Aorta (tissue), 5 donors: Measurements from ENCODE around the gene SPATA13. TPM values are rescaled to one million over a fixed set of nuclear protein-coding genes. Genes with fewer than 3 reads are reported as not detected.
"Not testable (repeated sequence)": the region's sequence is repeated elsewhere in the genome, so short reads cannot be mapped to it uniquely, and the experiment has no call there.

Experiments used
- ATAC-seq: fragments of 200-7000 bp; cut with Tn5 transposase; one replicate; pipeline ENCODE4 v1.9.1; 2022; ENCODE audit warnings: moderate library complexity; ENCODE audit not compliant: low FRiP score
- DNase-seq, 2 donors: peaks; one replicate each; pipeline ENCODE4 v3.0.0-alpha.2; 2020
- H3K27ac ChIP-seq, 2 donors: one replicate each; pipeline ENCODE4 v1.5.1; 2013; ENCODE audit warnings: low read length in 2 of 2, mild to moderate bottlenecking in 2 of 2, moderate library complexity in 2 of 2, control low read depth in 1 of 2, inconsistent platforms in 1 of 2, low read depth in 1 of 2
- H3K27me3 ChIP-seq, 2 donors: one replicate each; pipeline ENCODE4 v1.6.1; 2013; ENCODE audit warnings: control low read depth in 1 of 2, low read length in 1 of 2, mild to moderate bottlenecking in 1 of 2, moderate library complexity in 1 of 2; ENCODE audit not compliant: insufficient read depth in 2 of 2, control insufficient read depth in 1 of 2
- H3K36me3 ChIP-seq, 2 donors: one replicate each; pipeline ENCODE4 v1.6.1; 2013; ENCODE audit warnings: control low read depth in 1 of 2, low read length in 1 of 2, mild to moderate bottlenecking in 1 of 2; ENCODE audit not compliant: insufficient read depth in 2 of 2, control insufficient read depth in 1 of 2
- H3K4me1 ChIP-seq, 2 donors: one replicate each; pipeline ENCODE4 v1.6.1; 2013; ENCODE audit warnings: low read length in 2 of 2, control low read depth in 1 of 2, mild to moderate bottlenecking in 1 of 2, moderate library complexity in 1 of 2; ENCODE audit not compliant: insufficient read depth in 2 of 2, control insufficient read depth in 1 of 2
- H3K4me3 ChIP-seq, 2 donors: one replicate each; pipeline ENCODE4 v1.5.1; 2013; ENCODE audit warnings: low read length in 2 of 2, control low read depth in 1 of 2, mild to moderate bottlenecking in 1 of 2
- H3K9me3 ChIP-seq: one replicate; pipeline ENCODE4 v1.6.1; 2013; ENCODE audit warnings: mild to moderate bottlenecking, low read length; ENCODE audit not compliant: control insufficient read depth
- WGBS, 2 donors: extraction: QIAGEN DNeasy Blood & Tissue Kit; methylation state at CpG; one replicate each; pipeline ENCODE4 v1.1.7; 2013; 5-methylcytosine and 5-hydroxymethylcytosine counted together
- intact Hi-C, 2 donors: fragments of 100-400 bp; cut with DNase I; formaldehyde crosslinking; loops; one replicate each; pipeline versions ENCODE4 v1.14.2 to v1.15.0; 2022
- polyA plus RNA-seq, 2 donors: library from polyadenylated mRNA; stranded (reverse); fragments of 200-250 nt; gene quantifications; one replicate each; pipeline ENCODE4 v1.2.3, GENCODE V29; 2013
- total RNA-seq, 2 donors: library from RNA; stranded (reverse); fragmentation: NEBNext Ultra II Directional; extraction: Animal tissue kit (Norgen Biotek cat#: 25700); gene quantifications; one replicate each; pipeline ENCODE4 v1.2.1, GENCODE V29; 2021
- donor health status: healthy with polysubstance abuse.
- donor health status: Bipolar disorder and iron deficiency.
- donor health status: DM: no; HTN: no; CAD: no.
- donor health status: DM: no; HTN: no; CAD: no.
- donor health status: DM: yes; HTN: yes; CAD: no.

Gene SPATA13
- total and polyA plus RNA-seq, 4 donors = 6.1 to 18.2 (median 9.0) TPM

- 48 to 69% methylated on average over 5 of the region's 5 CpGs for WGBS, 2 donors
- Histone ChIP-seq H3K4me3 (no peak overlapping the region), H3K27ac (no peak overlapping the region), H3K36me3 (no peaks in the 10 kb centered on the region), H3K4me1 (no peaks in the 10 kb centered on the region), H3K27me3 (no peaks in the 10 kb centered on the region), H3K9me3 (no peaks in the 10 kb centered on the region)
- intact Hi-C loops = no loop called here
- DNase-seq (no peak), ATAC-seq (no peak)
Measured at GRCh38 chr13:24323739-24324075, 163.2 kb downstream of the SPATA13 start.

DNA sequence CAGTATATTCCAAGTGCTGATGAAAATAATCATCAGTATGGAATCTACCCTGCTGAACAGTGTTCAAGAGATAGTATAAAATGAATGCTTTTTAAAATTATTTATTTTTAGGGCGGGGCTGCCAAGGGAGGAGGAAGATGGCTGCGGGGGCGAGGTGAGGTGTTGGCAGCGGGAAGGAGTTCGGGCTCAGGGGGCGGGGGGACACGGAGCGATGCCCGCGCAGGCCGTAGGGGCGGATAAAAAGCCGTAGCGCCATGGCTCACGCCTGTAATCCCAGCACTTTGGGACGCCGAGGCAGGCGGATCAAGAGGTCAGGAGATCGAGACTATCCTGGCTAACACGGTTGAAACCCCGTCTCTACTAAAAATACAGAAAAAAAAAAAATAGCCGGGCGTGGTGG is 167.1 kb downstream of the SPATA13 start:
- WGBS, 2 donors = 70 to 81% methylated on average over 23 of the region's 23 CpGs
- H3K4me1 ChIP-seq, H3K4me3 ChIP-seq, H3K27ac ChIP-seq, H3K27me3 ChIP-seq, ATAC-seq, H3K9me3 ChIP-seq, DNase-seq, H3K36me3 ChIP-seq, intact Hi-C loops: not testable (repeated sequence)

DNA sequence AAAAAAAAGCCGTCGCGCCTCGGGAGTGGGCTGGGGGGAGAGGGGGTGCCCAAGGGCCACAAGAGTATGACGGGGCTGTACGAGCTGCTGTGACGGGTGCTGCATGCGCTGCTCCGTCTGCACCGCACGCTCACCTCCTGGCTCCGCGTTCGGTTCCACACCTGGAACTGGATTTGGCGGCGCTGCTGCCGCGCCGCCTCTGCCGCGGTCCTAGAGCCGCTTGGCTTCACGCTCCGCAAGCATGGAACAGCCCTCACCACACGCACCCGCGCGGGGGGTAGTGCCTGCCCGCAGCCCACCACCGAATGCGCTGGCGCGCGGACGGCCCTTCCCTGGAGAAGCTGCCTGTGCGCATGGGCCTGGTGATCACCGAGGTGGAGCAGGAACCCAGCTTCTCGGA is 167.6 kb downstream of the SPATA13 start:
- DNase-seq = no peak
- WGBS, 2 donors = 10 to 11% methylated on average over 34 to 38 of the region's 38 CpGs
- H3K36me3 ChIP-seq = no peaks in the 10 kb centered on the region
- intact Hi-C loops = no loop called here
- no peaks in the 10 kb centered on the region for H3K9me3 ChIP-seq
- no peaks in the 10 kb centered on the region for H3K4me1 ChIP-seq
- H3K4me3 ChIP-seq = no peak overlapping the region
- ATAC-seq = no peak
- no peak overlapping the region for H3K27ac ChIP-seq
- no peaks in the 10 kb centered on the region for H3K27me3 ChIP-seq

DNA sequence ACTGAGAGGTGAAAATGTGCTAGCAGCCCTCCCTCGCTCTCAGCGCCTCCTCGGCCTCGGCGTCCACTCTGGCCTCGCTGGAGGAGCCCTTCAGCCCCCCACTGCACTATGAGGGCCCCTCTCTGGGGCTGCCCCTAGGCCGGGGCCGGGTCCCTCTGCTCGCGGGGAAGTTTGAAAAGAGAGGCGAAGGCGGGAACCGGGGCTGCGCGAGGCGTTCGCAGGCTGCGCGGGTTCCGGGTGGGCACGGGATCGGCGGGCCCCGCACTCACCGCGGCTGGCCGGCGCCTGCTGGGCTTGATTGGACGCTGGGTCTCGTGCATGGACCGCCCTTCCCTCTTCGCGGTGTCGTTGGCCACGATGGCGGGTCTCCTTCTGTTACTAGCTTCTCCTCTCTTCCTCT is 178.2 kb downstream of the SPATA13 start:
- no peak overlapping the region for H3K27ac ChIP-seq
- 93 to 95% methylated on average over 32 to 36 of the region's 36 CpGs for WGBS, 2 donors
- intact Hi-C loops = no loop called here

DNA sequence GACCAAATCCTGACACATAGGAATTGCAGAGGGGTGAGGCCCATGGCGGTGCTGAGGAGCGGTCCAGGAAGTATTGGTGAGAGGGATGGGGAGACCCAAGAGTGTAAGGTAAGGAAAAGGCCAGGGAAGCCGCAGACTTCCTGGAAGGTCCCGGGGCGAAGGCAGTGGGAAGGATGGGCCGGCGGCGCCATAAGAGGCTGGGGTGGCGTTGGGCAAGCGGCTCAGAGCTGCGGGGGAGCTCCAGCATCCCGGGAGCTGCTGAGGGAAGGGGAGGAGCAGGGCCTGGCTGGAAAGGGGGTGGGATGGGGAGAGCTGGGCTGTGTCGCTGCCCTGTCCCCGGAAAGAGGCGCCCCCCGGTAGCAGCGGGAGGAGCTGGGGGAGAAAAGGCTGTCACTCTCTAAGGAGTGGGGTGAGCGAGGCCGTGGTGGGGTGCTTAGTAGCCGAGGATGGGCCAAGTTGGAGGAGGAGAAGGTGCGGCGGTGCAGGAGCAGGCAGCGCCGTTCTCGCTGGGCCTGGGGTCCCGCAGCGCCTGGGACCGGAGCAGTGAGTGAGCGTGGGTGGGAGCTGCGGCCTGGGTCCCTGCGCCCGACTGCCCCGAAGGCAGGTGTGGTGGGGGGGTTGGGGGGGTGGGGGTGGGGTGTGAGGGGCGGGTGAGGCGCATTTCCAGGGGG is 179.6 kb downstream of the SPATA13 start:
- WGBS, 2 donors = 63 to 82% methylated on average over 33 to 35 of the region's 35 CpGs

More for the DNA sequence above, 178.2 kb downstream of the SPATA13 start:
- no peaks in the 10 kb centered on the region for H3K4me1 ChIP-seq
- no peak for DNase-seq
- H3K9me3 ChIP-seq = peaks cover 4% of the 10 kb centered on the region
- no peaks in the 10 kb centered on the region for H3K36me3 ChIP-seq
- H3K27me3 ChIP-seq = no peaks in the 10 kb centered on the region
- H3K4me3 ChIP-seq = no peak overlapping the region
- no peak for ATAC-seq

GRCh38 chr13:24340608-24340955 is 180.1 kb downstream of the SPATA13 start:
- Histone ChIP-seq H3K4me1 (no peaks in the 10 kb centered on the region), H3K36me3 (no peaks in the 10 kb centered on the region), H3K9me3 (peaks cover 3% of the 10 kb centered on the region), H3K27ac (no peak overlapping the region), H3K27me3 (no peaks in the 10 kb centered on the region), H3K4me3 (no peak overlapping the region)
- no peak for DNase-seq
- 83 to 84% methylated on average over 11 to 26 of the region's 26 CpGs for WGBS, 2 donors
- intact Hi-C loops = no loop called here
- no peak for ATAC-seq

More for the DNA sequence above, 179.6 kb downstream of the SPATA13 start:
- Histone ChIP-seq H3K27me3 (no peaks in the 10 kb centered on the region), H3K36me3 (no peaks in the 10 kb centered on the region), H3K27ac (no peak overlapping the region), H3K9me3 (peaks cover 4% of the 10 kb centered on the region), H3K4me1 (no peaks in the 10 kb centered on the region), H3K4me3 (no peak overlapping the region)
- intact Hi-C loops = no loop called here
- no peak for DNase-seq
- ATAC-seq = no peak

DNA sequence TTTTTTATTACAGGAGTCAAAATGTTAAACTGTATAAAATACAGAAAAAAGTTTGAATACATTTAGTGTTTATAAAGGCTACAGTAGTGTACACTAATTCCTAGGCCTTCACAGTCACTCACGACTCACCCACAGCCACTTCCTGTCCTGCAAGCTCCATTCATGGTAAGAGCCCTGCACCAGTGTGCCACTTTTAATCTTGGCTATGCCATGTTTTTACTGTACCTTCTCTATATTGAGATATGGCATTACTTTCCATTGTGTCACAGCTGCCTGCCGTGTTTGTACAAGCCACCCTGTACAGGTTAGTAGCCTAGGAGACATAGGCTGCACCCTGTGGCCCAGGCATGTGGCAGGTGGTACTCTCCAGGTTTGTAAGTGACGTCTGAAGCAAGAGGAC is 180.9 kb downstream of the SPATA13 start:
- no peaks in the 10 kb centered on the region for H3K27me3 ChIP-seq
- H3K4me3 ChIP-seq = no peak overlapping the region
- H3K4me1 ChIP-seq = no peaks in the 10 kb centered on the region
- H3K27ac ChIP-seq = no peak overlapping the region
- peaks cover 3% of the 10 kb centered on the region for H3K9me3 ChIP-seq
- intact Hi-C loops = no loop called here
- ATAC-seq (no peak), DNase-seq (no peak)
- no peaks in the 10 kb centered on the region for H3K36me3 ChIP-seq
- 63 to 70% methylated on average over 3 of the region's 3 CpGs for WGBS, 2 donors

DNA sequence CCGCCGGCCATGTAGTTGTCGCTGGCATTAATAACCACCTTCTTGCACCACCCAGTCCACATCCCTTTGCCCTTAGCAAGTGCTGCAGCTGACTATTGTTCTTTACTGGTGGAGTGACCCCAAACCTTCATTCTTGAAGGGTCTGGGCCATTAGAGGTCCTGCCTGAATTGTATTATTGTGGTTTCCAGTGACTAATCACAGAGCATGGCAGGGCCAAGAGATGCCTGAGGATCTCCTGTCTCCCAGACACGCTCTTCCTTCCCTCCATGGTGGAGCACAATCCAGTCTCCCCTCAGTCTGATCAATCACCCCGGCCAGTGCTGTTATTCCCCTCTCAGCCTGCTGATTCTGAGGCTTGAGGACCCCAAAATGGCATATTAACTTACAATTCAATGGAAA is 187.9 kb downstream of the SPATA13 start:
- WGBS, 2 donors = 84 to 87% methylated on average over 5 of the region's 5 CpGs

DNA sequence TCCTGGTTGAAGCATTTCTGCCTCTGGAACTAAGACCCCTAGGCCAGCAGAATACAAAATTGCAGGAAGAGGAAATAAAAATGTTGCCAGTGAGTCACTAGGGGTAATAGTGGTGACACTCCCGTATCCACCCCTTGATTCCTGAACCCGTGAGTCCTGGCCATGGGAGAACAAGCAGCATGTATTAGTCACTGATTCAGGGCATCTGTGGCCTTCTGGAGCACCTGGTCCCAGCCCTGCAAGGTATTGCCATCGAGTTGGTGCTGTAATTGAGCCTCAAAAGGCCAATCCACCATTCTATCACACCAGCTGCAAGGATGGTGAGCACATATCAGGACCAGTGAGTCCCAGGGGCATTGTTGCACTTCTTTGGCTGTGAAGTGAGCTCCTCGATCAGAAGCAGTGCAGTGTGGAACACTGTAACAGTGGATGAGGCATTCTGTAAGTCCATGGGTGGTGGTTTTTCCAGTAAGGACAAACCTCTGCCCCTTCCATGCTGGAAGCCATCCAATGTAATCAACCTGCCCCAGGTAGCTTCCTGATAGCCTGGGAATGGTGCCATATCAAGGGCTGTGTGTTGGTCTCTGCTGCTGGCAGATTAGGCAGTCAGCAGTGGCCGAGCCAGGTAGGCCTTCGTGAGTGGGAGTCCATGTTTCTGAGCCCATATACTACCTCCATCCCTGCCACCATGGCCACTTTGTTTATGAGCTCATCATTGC is 188.4 kb downstream of the SPATA13 start:
- no peak overlapping the region for H3K4me3 ChIP-seq
- no peak for ATAC-seq
- intact Hi-C loops = no loop called here
- DNase-seq = no peak
- no peaks in the 10 kb centered on the region for H3K4me1 ChIP-seq
- H3K9me3 ChIP-seq = peaks cover 4% of the 10 kb centered on the region
- H3K27me3 ChIP-seq = no peaks in the 10 kb centered on the region
- no peak overlapping the region for H3K27ac ChIP-seq
- no peaks in the 10 kb centered on the region for H3K36me3 ChIP-seq
- 76 to 78% methylated on average over 6 of the region's 6 CpGs for WGBS, 2 donors

More for the DNA sequence above, 187.9 kb downstream of the SPATA13 start:
- Histone ChIP-seq H3K4me3 (no peak overlapping the region), H3K27me3 (no peaks in the 10 kb centered on the region), H3K27ac (no peak overlapping the region), H3K9me3 (peaks cover 4% of the 10 kb centered on the region), H3K36me3 (no peaks in the 10 kb centered on the region), H3K4me1 (no peaks in the 10 kb centered on the region)
- no peak for ATAC-seq
- no peak for DNase-seq
- intact Hi-C loops = no loop called here
